DOHH2 (cell line): ENCODE measurements around the gene APOA4.

Experiments used
- EZH2phosphoT487 ChIP-seq: fragments of 200-600 bp; sonication (generic); IDR thresholded peaks from 2 replicates; pipeline ENCODE4 v1.6.1; 2017; ENCODE audit warnings: borderline replicate concordance, mild to moderate bottlenecking, antibody characterized with exemption, low read length, moderate library complexity, mixed read lengths
- TF ChIP-seq, protein P1 (sequence below): fragments of 200-600 bp; sonication (generic); IDR thresholded peaks from one replicate; pipeline ENCODE4 v1.5.1; 2014; ENCODE audit warnings: antibody characterized with exemption, mild to moderate bottlenecking, low read depth, low read length; ENCODE audit not compliant: poor library complexity, severe bottlenecking

DNA sequence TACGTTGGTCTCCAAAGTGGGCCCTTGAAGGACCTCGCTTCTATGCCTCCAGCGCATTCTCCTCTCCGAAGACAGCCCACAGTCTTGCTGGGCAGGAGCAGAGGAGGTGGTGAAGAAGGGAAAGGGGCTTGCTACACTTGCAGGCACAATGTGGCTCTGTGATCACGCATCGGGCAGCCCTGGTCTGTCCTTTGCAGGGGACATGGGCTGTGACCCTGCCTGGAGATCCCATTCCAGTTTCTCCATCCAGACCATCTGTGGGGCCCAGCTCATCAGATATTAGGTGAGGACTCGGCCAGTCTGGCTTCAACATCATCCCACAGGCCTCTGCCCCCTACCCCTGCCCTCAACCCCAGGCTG, 13.5 kb upstream of the APOA4 start:
- TF ChIP-seq, protein P1, sequence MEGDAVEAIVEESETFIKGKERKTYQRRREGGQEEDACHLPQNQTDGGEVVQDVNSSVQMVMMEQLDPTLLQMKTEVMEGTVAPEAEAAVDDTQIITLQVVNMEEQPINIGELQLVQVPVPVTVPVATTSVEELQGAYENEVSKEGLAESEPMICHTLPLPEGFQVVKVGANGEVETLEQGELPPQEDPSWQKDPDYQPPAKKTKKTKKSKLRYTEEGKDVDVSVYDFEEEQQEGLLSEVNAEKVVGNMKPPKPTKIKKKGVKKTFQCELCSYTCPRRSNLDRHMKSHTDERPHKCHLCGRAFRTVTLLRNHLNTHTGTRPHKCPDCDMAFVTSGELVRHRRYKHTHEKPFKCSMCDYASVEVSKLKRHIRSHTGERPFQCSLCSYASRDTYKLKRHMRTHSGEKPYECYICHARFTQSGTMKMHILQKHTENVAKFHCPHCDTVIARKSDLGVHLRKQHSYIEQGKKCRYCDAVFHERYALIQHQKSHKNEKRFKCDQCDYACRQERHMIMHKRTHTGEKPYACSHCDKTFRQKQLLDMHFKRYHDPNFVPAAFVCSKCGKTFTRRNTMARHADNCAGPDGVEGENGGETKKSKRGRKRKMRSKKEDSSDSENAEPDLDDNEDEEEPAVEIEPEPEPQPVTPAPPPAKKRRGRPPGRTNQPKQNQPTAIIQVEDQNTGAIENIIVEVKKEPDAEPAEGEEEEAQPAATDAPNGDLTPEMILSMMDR = no peak
- TF ChIP-seq EZH2phosphoT487 = no peak
